ENCODE measurements around the gene IRF3.

IRF3 gene

DNA sequence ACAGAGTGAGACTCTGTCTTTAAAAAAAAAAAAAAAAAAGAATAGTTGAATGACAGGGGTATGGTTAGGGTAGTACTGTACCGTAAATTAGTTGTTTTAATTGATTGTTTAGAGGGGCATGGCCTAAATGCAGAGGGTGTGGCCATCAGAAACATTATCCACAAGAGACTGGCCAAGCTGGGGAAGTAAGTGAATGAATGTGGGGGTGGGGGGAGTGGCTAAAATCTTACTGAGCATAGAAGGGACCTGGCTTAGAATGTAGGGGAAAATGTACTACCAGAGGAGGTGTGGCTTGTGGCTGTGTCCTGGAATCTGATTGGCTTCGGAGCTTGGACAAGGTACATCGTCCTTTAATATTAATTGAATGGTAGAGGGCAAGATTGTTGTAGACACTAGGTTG is 3.9 kb upstream of the IRF3 start:
- DNase-seq (ENCODE audit: low spot score), result no peak

DNA sequence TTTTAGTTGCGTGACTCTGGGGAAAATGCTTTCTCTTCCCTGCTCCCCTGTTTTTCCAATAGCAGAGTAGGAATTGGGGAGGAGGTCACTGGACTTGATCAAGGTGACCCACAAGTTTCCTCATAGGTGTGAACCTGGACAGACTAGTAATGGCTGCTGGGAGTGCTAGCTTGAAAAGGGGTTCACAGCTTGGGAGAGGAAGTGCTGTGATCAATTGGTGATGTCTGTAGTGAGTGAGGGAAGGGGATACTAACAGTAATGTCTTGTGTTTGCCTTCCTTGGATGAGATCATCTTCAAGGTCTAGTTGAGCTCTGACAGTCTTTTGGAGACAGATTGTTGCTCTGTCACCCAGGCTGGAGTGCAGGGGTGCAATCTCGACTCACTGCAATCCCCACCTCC is 1.8 kb upstream of the IRF3 start:
- DNase-seq (ENCODE audit: low spot score), result no peak

GRCh38 chr19:49666120-49666444 is 425 bp upstream of the IRF3 start:
- no peak for DNase-seq (ENCODE audit: low spot score)

GRCh38 chr19:49665036-49665350 is 664 bp downstream of the IRF3 start:
- DNase-seq (ENCODE audit: low spot score), result no peak

DNA sequence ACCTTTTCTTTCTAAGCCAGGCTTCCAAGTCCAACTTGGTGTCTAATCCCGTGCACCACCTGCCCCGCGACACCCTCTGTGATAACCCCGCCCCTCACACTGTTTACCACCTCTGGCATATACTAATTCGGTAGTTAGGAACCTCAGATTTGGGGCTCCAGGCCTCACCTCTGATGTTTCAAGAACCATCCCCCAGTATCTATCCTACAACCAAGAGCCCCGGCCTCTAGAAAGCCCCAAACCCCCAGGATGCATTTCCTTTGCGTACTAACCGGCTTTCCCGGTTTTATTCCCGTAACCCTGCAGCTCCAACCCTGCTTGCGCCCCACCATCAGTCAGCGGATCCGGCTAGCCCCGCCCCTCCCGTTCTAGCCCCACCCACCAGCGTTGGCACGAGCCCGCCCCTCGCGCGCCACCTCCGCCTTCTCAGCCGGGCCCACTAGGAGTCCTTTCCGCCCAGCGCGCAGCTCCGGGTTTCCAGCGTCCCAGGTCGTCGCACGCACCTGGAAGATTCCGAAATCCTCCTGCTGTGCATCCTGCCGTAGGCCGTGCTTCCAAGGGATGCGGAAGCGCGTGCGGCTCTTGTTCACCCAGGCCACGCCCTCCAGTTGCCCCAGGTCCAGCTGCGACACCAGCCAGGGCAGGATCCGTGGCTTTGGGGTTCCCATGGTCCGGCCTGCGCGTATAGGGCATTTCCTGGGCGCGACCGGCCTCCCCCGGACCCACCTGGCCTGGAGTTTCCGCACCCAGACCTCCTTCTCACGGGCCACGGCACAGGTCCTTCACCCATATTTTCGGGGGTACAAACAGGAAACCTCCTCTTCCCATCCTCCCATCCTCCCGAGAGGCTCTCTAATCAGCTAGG is 1.3 kb downstream of the IRF3 start:
- DNase-seq (ENCODE audit: low spot score), result peak; percentile 93

DNA sequence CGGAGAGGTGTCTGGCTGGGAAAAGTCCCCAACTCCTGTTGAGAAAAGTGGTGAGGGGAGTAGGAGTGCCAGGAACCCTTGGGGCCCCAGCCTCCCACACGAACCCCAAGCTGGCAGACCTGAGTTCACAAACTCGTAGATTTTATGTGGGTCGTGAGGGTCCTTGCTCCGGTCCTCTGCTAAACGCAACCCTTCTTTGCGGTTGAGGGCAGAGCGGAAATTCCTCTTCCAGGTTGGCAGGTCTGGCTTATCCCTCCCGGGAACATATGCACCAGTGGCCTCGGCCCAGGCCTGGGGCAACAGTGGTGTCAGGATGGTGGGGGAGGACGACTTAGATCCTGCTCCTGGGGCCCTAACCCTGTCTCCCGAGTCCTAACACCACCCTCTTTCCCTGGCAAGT is 2.4 kb downstream of the IRF3 start:
- DNase-seq (ENCODE audit: low spot score), result no peak

GRCh38 chr19:49662011-49662410 is 3.6 kb downstream of the IRF3 start:
- no peak for DNase-seq (ENCODE audit: low spot score)

DNA sequence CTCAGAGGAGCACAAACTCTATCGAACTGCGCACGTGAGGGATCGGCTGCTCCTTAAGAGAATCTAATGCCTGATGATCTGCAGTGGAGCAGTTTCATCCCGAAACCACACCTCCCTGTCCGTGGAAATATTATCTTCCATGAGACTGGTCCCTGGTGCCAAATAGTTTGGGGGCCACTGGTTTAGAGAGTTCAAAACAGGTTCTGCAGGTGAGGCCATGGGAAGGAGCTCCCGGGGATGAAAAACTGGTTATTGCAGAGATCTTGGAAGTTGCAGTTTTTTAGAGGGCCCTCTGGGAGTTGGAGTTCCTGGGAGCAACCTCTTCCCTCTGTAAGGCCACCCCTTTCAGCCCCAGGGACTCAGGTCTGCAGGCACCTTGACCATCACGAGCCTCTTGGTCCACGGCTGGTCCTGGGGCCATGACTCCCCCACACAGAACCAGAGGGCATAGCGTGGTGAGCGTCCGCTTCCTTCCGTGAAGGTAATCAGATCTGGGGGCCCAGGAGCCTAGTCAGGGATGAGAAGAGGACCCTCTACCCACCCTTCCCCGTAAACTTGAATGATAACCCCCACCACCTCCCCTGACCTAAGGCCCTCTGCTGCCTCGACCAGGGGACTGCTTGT is 5.2 kb downstream of the IRF3 start:
- DNase-seq (ENCODE audit: low spot score), result no peak

GRCh38 chr19:49658566-49659442 is 6.9 kb downstream of the IRF3 start:
- DNase-seq (ENCODE audit: low spot score), result no peak

- DNase-seq (ENCODE audit: low spot score), result no peak
Observed at GRCh38 chr19:49658139-49658517, 7.5 kb downstream of the IRF3 start.

GRCh38 chr19:49657493-49658138 is 8.0 kb downstream of the IRF3 start:
- no peak for DNase-seq (ENCODE audit: low spot score)

DNA sequence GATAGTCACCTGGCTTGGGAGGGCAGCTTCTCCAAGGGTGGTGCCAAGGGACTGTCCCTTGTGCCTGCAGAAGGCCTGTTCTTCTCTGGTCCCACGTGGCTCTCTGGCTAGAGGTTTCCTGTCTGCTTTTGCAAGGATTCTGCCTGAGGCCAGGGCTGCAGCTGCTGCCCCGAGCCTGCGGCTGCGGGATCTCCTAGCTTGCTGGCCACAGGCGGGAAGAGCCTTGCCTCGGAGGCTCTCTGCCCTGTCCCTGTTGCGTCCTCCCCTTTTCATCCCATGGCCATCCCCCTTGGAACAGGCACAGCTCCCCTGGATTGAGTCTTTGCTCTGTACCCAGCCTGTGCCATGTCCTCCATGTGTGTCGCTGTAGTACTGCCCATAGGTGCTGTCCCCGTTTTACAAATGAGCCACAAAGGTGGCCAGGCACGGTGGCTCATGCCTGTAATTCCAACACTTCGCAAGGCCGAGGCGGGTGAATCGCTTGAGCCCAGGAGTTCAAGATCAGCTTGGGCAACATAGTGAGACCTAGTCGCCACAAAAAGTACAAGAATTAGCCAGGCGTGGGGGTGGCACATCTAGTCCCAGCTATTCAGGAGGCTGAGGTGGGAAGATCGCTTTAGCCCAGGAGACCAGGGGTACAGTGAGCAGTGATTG is 9.1 kb downstream of the IRF3 start:
- no peak for DNase-seq (ENCODE audit: low spot score)

- DNase-seq (ENCODE audit: low spot score), result no peak
Observed at GRCh38 chr19:49655570-49656455, 9.8 kb downstream of the IRF3 start.

DNA sequence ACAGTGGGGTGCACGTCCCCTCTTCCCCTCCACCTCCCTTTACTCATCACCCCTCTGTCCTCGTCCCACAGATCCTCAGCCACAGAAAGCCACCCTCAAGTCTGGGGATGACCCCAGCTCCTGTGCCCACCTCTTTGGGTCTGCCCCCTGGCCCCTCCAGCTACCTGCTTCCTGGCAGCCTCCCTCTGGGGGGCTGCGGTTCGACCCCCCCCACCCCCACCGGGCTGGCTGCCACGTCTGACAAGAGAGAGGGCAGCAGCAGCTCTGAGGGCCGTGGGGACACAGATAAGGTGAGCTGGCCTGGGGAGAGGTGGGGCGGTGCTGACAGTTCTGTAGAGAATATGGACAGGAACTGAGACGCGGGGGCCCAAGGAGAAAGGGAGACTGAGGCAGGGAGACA is 11.1 kb downstream of the IRF3 start:
- DNase-seq (ENCODE audit: low spot score), result no peak

GRCh38 chr19:49653466-49653806 is 12.2 kb downstream of the IRF3 start:
- no peak for DNase-seq (ENCODE audit: low spot score)

DNA sequence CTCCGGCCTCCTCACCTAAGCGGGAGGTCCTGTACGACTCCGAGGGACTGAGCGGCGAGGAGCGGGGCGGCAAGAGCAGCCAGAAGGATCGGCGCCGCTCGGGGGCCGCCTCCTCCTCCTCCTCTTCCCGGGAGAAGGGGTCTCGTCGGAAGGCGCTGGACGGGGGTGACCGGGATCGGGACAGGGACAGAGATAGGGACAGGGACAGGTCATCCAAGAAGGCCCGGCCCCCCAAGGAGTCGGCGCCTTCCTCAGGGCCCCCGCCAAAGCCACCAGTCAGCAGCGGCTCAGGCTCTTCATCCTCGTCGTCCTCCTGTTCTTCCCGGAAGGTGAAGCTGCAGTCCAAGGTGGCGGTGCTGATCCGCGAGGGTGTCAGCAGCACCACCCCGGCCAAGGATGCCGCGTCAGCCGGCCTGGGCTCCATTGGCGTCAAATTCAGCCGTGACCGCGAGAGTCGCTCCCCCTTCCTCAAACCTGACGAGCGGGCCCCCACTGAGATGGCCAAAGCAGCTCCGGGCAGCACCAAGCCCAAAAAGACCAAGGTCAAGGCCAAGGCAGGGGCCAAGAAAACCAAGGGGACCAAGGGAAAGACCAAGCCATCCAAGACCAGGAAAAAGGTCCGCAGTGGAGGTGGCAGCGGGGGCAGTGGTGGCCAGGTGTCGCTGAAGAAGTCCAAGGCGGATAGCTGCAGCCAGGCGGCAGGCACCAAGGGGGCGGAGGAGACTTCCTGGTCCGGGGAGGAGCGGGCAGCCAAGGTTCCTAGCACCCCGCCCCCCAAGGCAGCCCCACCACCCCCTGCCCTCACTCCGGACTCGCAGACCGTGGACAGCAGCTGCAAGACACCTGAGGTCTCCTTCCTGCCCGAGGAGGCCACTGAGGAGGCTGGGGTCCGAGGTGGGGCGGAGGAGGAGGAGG is 12.8 kb downstream of the IRF3 start:
- DNase-seq (ENCODE audit: low spot score), result no peak

DNA sequence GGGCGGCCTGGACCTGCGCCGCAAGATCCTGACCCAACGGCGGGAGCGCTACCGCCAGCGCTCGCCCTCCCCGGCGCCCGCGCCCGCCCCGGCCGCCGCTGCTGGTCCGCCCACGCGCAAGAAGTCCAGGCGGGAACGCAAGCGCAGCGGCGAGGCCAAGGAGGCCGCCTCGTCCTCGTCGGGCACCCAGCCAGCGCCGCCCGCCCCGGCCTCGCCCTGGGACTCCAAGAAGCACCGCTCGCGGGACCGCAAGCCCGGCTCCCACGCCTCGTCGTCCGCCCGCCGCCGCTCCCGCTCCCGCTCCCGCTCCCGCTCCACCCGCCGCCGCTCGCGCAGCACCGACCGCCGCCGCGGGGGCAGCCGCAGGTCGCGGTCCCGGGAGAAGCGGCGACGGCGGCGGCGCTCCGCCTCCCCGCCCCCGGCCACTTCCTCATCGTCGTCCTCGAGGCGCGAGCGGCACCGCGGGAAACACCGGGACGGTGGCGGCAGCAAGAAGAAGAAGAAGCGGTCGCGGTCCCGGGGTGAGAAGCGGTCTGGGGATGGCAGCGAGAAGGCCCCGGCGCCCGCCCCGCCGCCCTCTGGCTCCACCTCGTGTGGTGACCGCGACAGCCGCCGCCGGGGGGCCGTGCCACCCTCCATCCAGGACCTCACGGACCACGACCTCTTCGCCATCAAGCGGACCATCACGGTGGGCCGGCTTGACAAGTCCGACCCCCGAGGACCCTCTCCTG is 13.7 kb downstream of the IRF3 start:
- no peak for DNase-seq (ENCODE audit: low spot score)

- DNase-seq (ENCODE audit: low spot score), result no peak
Observed at GRCh38 chr19:49651029-49651819, 14.4 kb downstream of the IRF3 start.

GRCh38 chr19:49646586-49646985 is 19.1 kb downstream of the IRF3 start:
- no peak for DNase-seq (ENCODE audit: low spot score)
